GM19324 (cell line): ENCODE results near the gene DHX8.

ENCODE experiments used
- ATAC-seq: cut with Tn5 transposase; IDR thresholded peaks from one replicate; pipeline ENCODE4 v1.9.1; 2021; ENCODE audit warnings: mild to moderate bottlenecking, moderate library complexity; ENCODE audit not compliant: unreplicated experiment, low FRiP score

Gene DHX8

DNA sequence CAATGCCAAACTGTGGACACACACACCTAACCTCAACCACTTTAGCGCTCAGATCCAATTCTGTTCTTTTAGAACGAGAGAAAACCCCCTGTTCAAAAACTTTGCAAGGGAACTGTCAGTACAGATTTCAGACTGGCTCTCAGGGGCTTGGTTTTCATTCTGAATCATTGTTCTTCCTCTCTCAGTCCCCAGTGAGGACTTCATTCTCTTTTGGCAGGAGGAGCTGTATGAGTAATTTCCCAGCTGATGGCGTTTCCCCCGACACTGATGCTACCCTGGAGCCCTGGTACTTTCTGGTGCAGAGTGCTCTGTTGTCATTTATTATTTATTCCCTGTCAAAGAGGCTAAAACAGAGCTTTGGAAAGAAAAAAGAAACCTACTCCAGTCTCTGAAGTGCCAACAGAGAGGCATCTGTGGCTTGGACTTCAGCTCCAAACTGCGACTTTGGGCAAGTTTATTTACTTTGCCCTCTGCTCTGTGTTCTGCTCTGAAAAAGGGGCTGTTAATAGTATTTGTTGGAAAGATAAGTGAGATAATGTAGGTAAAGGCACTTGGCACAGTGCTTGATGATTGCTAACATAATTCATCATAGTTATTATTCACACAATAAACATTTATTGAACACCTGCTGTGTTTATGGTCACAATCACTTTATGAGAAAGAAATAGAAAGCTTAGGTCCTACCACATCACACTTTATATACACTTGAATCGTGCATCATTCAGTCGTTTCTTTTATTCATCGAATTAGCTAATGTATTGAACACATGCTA is 34.0 kb downstream of the DHX8 start:
- ATAC-seq = no peak

GRCh38 chr17:43521389-43521788 is 37.6 kb downstream of the DHX8 start:
- no peak for ATAC-seq

GRCh38 chr17:43524945-43525575 is 41.3 kb downstream of the DHX8 start:
- ATAC-seq = no peak

DNA sequence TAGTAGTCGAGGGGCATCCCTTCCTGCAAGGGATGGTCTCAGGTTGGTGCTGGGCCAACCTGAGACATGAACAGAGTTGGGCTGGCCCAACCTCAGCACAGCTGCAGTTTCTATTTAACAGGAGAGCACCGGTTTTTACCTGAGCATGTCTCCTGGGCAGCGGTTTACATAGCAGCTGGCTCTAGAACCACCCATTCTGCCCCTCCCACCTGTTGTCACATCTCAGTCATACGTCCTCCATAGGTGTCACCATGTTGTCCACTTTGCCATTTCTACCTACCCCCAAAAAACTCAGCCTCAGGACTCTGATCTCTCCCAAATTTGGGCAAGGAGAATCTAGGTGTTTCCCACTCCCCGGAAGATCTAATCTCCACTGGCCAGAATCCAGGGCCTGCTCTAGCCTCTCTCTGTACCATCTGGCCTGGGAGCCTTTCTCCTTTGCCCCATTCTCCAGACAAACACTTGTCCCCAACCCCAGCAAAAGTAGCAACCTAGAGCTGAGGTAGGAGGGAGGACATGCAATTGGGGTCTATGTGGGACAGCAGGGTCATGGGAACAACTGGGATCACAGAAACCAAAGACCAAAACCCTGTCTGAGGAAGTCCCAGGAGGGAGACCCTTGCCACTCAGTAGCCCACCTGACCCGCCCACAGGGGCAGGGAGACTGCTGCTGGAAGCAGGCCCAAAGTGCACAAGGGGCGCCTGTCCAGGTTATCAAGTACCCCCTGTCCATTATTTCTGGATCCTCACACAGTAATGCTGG is 43.3 kb downstream of the DHX8 start:
- ATAC-seq = no peak

DNA sequence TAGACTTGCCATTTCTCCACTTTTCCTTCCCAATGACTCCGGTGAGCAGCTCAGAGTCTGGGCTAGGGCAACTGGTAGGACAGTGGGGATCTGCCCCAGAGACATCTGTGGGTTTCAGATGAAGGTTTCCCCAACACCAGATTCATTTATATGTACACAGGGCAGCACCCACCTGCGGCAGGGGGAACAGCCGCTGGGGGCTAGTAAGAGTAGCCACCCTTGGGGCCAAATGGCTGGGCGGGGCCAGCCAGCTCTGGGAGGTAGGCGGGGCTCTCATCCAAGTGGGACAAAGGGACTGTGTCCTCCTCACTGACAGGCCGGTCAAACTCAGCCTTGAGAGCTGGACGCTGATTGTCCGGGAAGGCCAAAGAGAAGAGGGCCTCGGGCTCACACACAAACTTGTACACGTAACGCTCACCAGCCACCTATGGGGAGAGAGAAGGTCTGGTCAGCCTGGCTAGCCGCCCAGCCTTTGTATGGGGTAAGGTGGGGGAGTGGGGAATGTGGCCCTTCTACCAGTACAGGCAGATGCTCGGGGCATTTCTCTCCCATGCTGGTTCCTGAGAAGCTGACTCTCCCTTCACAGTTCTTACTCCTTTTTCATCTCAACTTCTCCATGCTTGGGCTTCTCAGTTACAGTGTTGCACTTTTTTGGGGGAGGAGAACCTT is 44.7 kb downstream of the DHX8 start:
- ATAC-seq = no peak

- ATAC-seq = no peak
Observed at GRCh38 chr17:43528988-43529814, 45.4 kb downstream of the DHX8 start.

GRCh38 chr17:43529947-43530287 is 46.1 kb downstream of the DHX8 start:
- ATAC-seq = no peak

DNA sequence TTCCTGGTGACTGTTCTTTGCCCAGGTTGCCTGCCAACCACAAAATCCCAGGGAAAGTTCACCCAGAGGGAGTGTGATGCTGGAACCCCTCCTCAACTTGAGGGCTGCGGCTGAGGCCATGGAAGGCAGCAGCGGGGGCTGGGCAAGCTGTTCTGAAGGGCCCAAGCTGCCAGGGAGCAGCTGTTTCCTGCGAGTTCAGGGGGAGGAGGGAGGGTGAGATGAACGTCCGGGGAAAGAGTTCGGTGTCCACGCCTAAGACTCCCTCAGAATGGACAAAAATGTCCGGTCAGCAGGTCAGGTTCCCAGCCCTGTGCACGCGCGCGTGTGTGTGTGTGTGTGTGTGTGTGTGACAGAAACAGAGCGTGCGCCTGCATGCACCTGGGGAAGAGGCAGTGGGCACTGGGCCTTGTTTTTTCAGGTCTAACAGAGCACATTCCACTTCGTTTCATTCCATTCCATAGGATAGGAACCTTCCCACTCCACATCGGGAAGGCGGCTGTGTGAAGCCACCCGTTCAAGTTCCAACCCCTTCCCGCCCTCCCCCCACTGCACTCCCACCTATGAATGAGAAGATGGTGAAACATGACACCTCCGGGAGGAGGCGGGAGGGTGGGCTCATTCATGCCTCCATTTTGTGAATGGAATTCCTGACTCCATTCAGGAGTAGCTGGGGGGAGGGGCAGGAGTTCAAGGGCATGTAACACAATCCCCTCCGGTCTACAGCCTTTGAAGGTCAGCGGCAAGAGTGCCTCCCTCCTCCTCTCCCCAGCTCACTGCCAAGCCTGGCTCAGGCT is 46.7 kb downstream of the DHX8 start:
- no peak for ATAC-seq

DNA sequence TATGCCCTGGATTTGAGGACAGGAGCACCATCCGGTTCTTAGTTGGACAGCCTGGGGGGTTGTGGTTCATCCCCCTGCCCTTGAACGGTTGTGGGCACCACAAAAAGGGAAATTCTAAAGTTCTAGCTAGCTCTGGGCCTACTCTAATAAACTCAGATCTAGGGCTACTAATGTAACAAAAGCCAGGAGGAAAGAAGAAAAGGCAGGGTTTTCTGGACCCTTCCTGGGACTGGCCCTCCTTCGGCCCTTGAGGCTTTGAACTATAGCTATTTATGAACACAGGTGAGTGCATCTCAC is 47.3 kb downstream of the DHX8 start:
- ATAC-seq = no peak

DNA sequence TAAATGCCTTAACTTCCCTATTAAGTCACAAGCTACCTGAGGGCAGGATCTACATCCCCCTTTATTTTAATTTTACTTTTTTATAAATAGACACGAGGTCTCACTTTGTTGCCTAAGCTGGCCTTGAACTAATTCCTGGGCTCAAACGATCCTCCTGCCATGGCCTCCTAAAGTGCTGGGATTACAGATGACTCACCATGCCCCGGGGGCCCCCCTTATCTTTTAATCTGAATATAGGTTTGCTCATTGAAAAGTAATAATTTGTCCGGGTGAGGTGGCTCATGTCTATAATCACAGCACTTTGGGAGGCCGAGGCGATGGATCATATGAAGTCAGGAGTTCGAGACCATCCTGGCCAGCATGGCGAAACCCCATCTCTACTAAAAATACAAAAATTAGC is 48.2 kb downstream of the DHX8 start:
- ATAC-seq = no peak

DNA sequence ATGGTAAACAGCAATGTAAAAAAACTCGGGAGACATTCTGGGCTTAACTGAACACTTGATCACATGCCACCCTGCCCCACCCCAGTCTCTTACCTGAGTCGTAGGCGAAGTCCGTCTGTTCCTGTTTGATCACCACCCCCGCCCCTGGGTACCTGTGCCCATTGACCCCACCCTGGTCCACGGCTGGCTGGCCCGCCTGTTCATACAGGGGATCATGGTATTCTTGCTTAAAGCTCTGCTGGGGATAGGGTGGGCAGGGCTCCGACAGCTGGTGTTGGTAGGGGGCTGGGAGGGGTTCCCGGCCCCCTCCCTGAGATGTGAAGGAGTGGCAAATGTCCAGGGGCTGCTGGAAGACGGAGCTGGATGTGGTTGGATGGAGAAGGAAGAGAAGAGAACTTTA is 48.8 kb downstream of the DHX8 start:
- ATAC-seq = no peak

GRCh38 chr17:43533699-43534098 is 49.9 kb downstream of the DHX8 start:
- ATAC-seq = no peak

GRCh38 chr17:43534909-43535308 is 51.1 kb downstream of the DHX8 start:
- no peak for ATAC-seq

- ATAC-seq = no peak
Observed at GRCh38 chr17:43536236-43536992, 52.6 kb downstream of the DHX8 start.

DNA sequence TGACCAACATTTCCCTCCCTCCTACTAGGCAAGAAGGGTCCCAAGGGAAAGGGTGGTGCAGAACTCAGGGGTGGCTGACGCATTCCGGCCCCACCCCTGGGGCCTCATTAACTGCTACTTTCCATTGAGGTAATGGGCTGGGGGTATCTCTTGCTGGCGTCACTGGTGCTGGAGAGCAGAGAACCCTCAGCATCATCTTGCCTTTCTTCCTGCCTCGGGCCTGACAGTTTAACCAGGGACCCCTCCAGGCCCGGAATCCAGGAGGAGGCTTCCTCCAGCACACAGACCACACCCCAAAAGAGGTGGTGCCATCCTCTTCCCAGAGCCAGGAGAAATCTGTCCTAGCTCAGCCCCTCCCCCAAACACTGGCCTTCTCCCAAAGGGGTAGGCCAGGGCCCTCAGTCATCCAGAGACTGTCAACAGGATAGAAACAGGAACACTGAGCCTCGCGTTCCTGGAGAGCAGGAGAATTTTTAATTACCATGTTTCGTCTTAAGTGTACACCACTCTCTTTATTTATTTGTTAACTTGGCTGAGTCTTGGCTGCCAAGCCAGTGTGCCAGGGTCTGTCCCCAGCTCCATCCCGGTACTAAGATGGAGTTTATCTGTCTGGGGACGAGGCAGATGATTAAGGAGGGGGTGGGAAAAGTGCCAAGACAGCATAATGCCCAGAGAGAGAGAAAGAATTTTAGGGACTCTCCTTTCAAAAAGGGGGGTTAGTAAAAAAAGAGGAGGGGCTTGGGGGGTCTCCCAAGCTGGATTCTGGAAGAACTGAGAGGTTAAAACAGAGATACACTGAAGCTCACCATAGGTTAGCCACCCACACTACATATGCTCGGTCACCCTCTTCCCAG is 57.3 kb downstream of the DHX8 start:
- ATAC-seq = no peak

DNA sequence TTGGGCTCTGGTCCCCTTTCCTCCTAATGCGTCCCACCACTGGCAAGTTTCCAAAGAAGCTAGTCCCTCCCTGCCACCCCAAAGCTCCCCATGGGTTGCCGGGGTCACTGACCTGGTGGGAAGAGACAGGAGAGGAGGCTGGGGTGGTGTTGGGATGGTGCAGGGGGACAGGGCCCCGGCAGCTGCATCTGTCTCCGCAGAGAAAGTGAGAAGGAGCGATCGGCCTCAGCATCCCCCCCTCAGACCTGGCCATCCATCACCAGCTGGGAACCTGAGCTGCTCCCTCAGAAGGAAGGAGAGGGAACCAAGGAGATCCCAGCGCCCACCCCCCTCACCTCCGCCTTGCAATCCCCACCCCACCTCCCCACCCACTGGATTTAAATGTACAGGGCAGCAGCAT is 59.1 kb downstream of the DHX8 start:
- ATAC-seq = no peak

GRCh38 chr17:43543300-43543699 is 59.5 kb downstream of the DHX8 start:
- ATAC-seq = no peak
